Coronary artery (tissue), 2 donors: ENCODE data around the gene CMIP.

Experiments
- DNase-seq: peaks from one replicate; pipeline ENCODE4 v3.0.0-alpha.2; 2017; ENCODE audit warnings: low spot score
- H3K27ac ChIP-seq, 2 donors: fragments of 200-600 bp; sonication (generic); one replicate each; pipeline ENCODE4 v1.5.1; 2016 to 2019
- H3K4me3 ChIP-seq: fragments of 200-600 bp; sonication (generic); 2 replicates; pipeline ENCODE4 v1.5.1; 2016; ENCODE audit warnings: mild to moderate bottlenecking, moderate library complexity
- CTCF ChIP-seq: fragments of 200-600 bp; sonication (generic); IDR thresholded peaks from one replicate; pipeline ENCODE4 v1.5.1; 2019; ENCODE audit warnings: antibody characterized with exemption

Gene CMIP

GRCh38 chr16:81633680-81634379 is 189.2 kb downstream of the CMIP start:
- Histone ChIP-seq H3K4me3 (no peak overlapping the region), H3K27ac (peak overlapping the region in 1 of 2 donors; percentile 3)
- no peak for DNase-seq
- TF ChIP-seq CTCF: no peak

- Histone ChIP-seq H3K27ac (no peak overlapping the region), H3K4me3 (no peak overlapping the region)
- TF ChIP-seq CTCF: no peak
- no peak for DNase-seq
These were observed 189.9 kb downstream of the CMIP start for GRCh38 chr16:81634380-81635062.

- no peak for TF ChIP-seq CTCF
- Histone ChIP-seq H3K27ac (no peak overlapping the region), H3K4me3 (no peak overlapping the region)
- DNase-seq: no peak
These were observed 190.7 kb downstream of the CMIP start for GRCh38 chr16:81635063-81635937.

GRCh38 chr16:81636298-81636993 is 191.8 kb downstream of the CMIP start:
- no peak overlapping the region for H3K27ac ChIP-seq
- no peak for TF ChIP-seq CTCF
- DNase-seq: no peak
- H3K4me3 ChIP-seq: no peak overlapping the region

- TF ChIP-seq CTCF: no peak
- no peak for DNase-seq
- H3K4me3 ChIP-seq: no peak overlapping the region
- no peak overlapping the region for H3K27ac ChIP-seq
These were observed 193.0 kb downstream of the CMIP start for GRCh38 chr16:81637336-81638235.
